VCaP (cell line): ENCODE results near the gene ANKFN1.
"Not testable (repeated sequence)": the region's sequence is repeated elsewhere in the genome, so short reads cannot be mapped to it uniquely, and the experiment has no call there.

Experiments used
- H3K27ac ChIP-seq: fragments of 450-650 bp; 2 replicates; pipeline ENCODE4 v1.5.1; 2017
- CTCF ChIP-seq: fragments of 450-650 bp; conservative IDR thresholded peaks from 2 replicates; pipeline ENCODE4 v1.5.1; 2017; ENCODE audit warnings: mild to moderate bottlenecking, moderate library complexity

The ANKFN1 gene

GRCh38 chr17:56392321-56392720, 239.0 kb downstream of the ANKFN1 start:
- no peak overlapping the region for H3K27ac ChIP-seq

GRCh38 chr17:56393156-56393555, 239.9 kb downstream of the ANKFN1 start:
- no peak overlapping the region for H3K27ac ChIP-seq
- no peak for TF ChIP-seq CTCF

More at GRCh38 chr17:56392321-56392720, 239.0 kb downstream of the ANKFN1 start:
- no peak for TF ChIP-seq CTCF

GRCh38 chr17:56395787-56396186, 242.5 kb downstream of the ANKFN1 start:
- no peak for TF ChIP-seq CTCF
- H3K27ac ChIP-seq: no peak overlapping the region

GRCh38 chr17:56407086-56407485, 253.8 kb downstream of the ANKFN1 start:
- TF ChIP-seq CTCF: no peak
- no peak overlapping the region for H3K27ac ChIP-seq

- H3K27ac ChIP-seq: not testable (repeated sequence)
Observed at GRCh38 chr17:56412356-56412755, 259.1 kb downstream of the ANKFN1 start.

- no peak for TF ChIP-seq CTCF
Observed at GRCh38 chr17:56416682-56417351, 263.5 kb downstream of the ANKFN1 start.

GRCh38 chr17:56424005-56424404, 270.7 kb downstream of the ANKFN1 start:
- TF ChIP-seq CTCF: no peak

More at GRCh38 chr17:56416682-56417351, 263.5 kb downstream of the ANKFN1 start:
- no peak overlapping the region for H3K27ac ChIP-seq

GRCh38 chr17:56424543-56425044, 271.3 kb downstream of the ANKFN1 start:
- H3K27ac ChIP-seq: no peak overlapping the region

More at GRCh38 chr17:56424005-56424404, 270.7 kb downstream of the ANKFN1 start:
- H3K27ac ChIP-seq: no peak overlapping the region

More at GRCh38 chr17:56424543-56425044, 271.3 kb downstream of the ANKFN1 start:
- TF ChIP-seq CTCF: no peak
